ENCODE results near the gene H6PD. TPM values are rescaled to one million over a fixed set of nuclear protein-coding genes. Genes with fewer than 3 reads are reported as not detected.

H6PD gene
- total RNA-seq, 1 donor from 2014 or later, result 116 TPM

- DNase-seq (ENCODE audit: low spot score), result no peak
- no peak for ATAC-seq
Measured at GRCh38 chr1:9240914-9241820, 6.6 kb downstream of the H6PD start.

- ATAC-seq (peak; percentile 10), DNase-seq (ENCODE audit: low spot score) (no peak)
Measured at GRCh38 chr1:9241891-9242290, 7.3 kb downstream of the H6PD start.

DNA sequence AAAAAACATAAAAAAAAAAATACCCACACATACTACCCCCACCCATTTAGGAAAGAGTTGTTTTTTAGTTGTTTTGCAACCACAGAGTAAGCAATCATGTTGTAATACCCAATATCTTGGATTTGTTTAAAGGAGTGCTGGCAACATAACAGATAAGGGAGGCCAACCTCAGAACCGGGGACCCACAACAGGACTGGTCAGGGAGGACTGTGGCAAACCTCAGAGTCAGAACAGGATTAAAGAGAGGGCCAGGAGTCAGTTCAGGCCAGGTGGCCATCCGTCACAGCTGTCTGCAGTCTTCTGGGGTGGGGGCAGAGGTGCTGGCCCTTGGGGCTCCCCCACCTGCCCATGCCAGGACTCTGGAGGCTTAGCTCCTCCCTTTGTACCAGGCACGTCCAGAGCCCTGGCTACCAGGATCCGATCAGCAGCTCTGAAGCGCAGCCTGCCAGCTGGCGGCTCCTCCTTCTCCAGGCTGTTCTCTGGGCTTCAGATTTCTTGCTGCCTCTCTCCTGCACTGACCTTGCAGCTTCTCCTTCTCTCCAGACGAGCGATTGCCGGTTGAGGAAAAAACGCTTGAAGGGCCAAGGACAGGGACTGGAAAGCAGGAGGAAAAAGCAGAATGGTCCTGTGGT lies 7.9 kb downstream of the H6PD start:
- peak; percentile 93 for DNase-seq (ENCODE audit: low spot score)
- peak; percentile 69 for ATAC-seq

- DNase-seq (ENCODE audit: low spot score), result no peak
- no peak for ATAC-seq
Measured at GRCh38 chr1:9243066-9243739, 8.6 kb downstream of the H6PD start.

GRCh38 chr1:9244501-9245229 lies 10.1 kb downstream of the H6PD start:
- ATAC-seq (peak; percentile 4), DNase-seq (ENCODE audit: low spot score) (no peak)

GRCh38 chr1:9245230-9245619 lies 10.7 kb downstream of the H6PD start:
- ATAC-seq (no peak), DNase-seq (ENCODE audit: low spot score) (no peak)

DNA sequence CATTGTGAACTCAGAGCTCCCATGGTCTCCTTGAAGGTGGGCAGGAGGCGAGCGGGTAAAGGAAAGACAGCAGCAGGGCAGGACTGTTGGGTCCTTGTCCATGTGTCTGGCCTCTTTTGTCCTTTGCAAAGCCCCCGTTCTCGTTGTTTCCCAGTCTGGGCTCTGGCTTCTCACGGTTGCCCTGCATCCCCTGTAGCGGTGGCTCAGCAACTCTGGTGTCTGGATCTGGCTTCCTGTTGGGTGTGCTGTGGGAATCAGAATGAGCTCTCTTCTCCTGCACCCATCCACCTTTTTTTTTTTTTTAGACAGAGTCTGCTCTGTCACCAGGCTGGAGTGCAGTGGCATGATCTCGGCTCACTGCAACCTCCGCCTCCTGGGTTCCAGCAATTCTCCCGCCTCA lies 11.1 kb downstream of the H6PD start:
- no peak for ATAC-seq
- DNase-seq (ENCODE audit: low spot score), result no peak

GRCh38 chr1:9246215-9246614 lies 11.6 kb downstream of the H6PD start:
- no peak for ATAC-seq

DNA sequence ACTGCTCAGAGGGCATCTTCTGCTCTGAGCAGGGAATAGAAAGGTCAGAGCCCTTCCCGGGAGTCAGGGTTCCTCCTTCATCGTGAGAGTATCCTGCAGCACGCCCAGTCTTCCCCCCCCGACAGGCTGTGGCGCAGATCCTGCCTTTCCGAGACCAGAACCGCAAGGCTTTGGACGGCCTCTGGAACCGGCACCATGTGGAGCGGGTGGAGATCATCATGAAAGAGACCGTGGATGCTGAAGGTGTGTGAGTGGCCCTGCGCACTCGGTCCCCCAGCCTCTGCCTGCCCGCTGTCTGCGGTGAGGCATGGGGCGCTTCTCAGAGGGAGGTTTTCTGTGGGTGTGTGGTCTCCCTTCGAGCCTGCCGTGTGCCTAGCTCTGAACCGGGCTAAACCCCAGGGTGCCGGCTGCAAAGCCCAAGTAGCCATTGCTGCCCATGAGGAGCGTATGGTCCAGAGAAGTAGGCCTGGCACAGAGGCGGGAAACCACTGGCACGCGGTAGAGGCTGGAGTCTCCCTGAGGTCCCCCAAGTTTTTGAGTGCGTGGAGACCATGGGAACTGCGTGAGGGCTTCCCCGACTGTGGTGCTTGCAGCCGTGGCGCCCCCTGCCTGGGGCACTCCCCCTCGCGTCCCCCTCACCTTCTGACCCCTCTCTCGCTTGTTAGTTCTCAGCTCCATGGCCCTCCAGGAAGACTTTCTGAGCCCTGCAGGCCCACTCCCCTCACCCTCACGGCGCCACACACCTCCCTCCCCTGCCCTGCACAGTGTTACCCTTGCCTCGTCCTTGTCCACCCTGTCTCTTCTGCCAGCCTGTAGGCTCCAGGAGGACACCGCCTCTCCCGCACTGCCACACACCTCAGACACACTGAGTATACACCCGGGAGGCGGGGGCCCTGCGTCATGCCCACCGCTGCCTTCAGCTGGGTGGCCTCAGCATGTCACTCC lies 12.5 kb downstream of the H6PD start:
- DNase-seq (ENCODE audit: low spot score), result no peak
- no peak for ATAC-seq

More at GRCh38 chr1:9246215-9246614, 11.6 kb downstream of the H6PD start:
- no peak for DNase-seq (ENCODE audit: low spot score)

- ATAC-seq (peak; percentile 14), DNase-seq (ENCODE audit: low spot score) (no peak)
Measured at GRCh38 chr1:9247894-9248293, 13.3 kb downstream of the H6PD start.

- DNase-seq (ENCODE audit: low spot score), result no peak
- ATAC-seq, result peak; percentile 2
Measured at GRCh38 chr1:9248341-9249262, 14.0 kb downstream of the H6PD start.

- ATAC-seq, result no peak
- DNase-seq (ENCODE audit: low spot score), result no peak
Measured at GRCh38 chr1:9249263-9249533, 14.6 kb downstream of the H6PD start.

DNA sequence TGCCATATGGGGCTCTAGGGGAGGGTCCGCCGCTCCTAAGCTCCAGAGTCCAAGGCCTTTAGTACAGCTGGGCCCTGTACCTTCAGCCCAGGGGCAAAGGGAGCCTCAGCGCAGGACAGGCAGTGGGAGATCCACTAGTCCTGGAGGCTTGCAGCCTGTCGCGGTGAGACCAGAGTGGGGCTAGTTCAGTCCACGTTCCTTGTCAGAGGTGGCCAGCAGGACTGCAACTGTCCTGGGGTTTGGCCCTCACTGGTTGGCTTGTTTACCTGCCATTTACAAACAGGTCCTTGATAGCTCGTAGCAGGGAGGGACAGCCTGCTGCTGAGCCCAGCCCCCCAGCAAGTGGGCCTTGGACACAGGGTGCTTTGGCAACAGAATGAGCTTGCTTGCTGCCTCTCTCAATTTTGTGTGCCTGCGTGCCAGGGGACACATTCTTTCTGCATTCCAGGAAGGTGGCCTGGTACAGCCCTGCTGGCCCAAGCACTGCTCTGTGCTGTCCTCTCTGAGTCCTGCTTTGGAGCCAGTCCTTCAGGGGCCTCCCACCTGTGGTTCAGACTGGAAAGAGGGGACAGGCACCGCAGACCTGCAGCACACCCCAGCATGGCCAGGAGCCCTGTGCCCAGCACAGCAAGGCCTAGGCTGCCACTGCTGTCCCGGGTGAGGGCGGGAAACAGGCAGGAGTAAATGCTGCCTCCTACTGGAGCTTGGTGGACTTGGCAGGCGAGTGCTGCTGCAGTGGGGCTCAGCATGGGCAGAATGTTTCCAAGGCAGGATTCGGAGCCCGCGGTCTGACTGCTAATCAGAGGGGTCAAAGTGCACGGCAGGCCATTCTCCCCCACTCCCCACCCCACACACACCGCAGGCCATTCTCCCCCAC lies 15.2 kb downstream of the H6PD start:
- ATAC-seq, result peak; percentile 67
- peak; percentile 88 for DNase-seq (ENCODE audit: low spot score)

DNA sequence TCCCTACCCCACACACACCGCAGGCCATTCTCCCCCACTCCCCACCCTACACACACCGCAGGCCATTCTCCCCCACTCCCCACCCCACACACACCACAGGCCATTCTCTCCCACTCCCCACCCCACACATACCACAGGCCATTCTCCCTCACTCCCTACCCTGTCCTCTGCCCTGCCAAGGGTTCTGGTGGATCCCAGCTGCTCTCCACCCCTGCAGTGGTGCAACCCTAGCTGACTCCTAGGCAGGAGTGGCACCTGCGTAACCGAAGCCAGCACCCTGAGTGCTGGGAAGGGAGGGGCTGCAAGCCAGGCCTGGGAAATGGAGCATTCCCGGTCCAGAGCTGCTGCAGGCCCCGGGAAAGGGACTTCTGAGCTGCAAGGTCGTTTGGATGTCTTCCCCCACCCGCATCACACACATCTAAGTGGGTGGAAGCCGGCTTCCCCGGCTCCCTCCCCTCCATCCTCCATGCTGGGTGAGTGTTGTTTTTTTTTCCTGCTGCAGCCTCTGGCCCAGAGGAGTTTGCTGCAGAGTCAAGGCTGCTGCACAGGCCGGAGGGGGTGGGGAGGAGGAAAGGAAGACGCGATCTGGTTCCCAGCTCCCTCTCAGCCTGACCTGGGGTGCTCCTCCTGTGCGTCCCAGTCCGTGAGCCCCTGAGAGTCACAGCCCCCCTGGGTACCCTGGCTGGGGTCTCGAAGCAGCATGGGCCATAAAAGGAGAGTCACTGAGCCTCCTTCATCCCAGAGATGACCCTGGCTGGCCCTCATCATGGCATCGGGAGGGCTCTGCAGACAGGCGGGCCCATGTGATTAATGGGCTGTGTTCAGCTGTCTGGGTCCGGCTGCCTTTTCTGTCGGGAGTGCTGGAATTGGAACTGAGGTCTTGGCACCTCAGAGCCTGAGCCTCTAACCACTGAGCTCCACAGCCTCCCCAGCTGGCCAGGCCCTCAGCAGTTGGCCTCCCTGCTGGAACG lies 16.1 kb downstream of the H6PD start:
- DNase-seq (ENCODE audit: low spot score) (peak; percentile 70), ATAC-seq (peak; percentile 40)

DNA sequence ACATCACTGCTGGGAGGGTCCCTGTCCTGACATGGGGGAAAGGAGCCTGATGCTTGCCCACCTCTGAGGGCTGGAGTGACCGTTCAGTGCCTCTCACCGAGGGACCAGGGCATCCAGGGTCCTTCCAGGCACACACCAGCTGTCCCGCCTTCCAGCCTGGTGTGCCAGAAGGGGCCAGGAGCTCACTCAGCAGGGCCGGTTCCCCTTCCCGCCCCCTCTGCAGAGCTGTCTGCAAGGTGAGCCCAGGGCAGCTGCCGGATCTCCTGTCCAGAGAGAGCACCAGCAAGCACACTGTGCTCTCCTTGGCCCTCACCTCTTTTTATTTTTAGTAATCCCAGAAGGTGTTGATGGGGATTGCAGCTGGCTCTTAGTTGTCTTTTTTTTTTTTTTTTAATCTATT lies 16.9 kb downstream of the H6PD start:
- no peak for DNase-seq (ENCODE audit: low spot score)
- no peak for ATAC-seq

DNA sequence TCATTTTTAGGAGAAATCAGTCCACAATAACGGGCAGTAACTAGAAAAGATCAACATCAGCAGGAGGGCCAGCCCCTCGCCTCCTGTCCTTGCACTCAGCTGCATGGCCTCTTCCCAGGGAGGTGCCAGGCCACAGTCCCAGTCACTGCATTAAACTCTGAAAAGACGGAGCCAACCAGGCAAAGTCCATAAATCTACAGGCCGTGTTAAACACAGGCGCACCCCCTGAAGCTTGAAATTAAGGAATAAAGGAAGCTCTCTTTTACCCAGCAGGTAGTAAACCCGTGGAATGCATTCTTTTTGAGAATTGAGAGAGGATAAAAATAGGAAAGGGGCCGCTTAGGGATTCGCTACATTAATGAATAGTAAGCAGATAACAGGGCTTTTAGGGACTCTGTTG lies 18.4 kb downstream of the H6PD start:
- peak; percentile 33 for ATAC-seq
- DNase-seq (ENCODE audit: low spot score), result no peak
